Left colon (tissue), 2 donors: ENCODE data around the gene DNAJC6. TPM values are rescaled to one million over a fixed set of nuclear protein-coding genes. Genes with fewer than 3 reads are reported as not detected.
A peak's percentile ranks its signal among the peaks of the same experiment; 100 is the strongest.

Experiments used
- ATAC-seq: fragments of 200-7000 bp; cut with Tn5 transposase; one replicate; pipeline ENCODE4 v1.9.1; 2020; ENCODE audit warnings: mild to moderate bottlenecking, moderate library complexity
- DNase-seq, 2 donors: peaks; one replicate each; pipeline ENCODE4 v3.0.0-alpha.2; 2020
- intact Hi-C, 2 donors: fragments of 100-400 bp; cut with DNase I in 1 of 2; cut with micrococcal nuclease in 1 of 2; formaldehyde crosslinking; loops; one replicate each; pipeline versions ENCODE4 v1.11.2 to v1.14.0; 2022; cut with DNase I, micrococcal nuclease
- long read RNA-seq: library from polyadenylated mRNA; unstranded; transcript quantifications from one replicate; pipeline ENCODE4 v2.0.0, GENCODE V29; 2021
- total RNA-seq, 2 donors: library from RNA; stranded (reverse); fragmentation: NEBNext Ultra II Directional; extraction: Animal tissue kit (Norgen Biotek cat#: 25700); gene quantifications; one replicate each; pipeline ENCODE4 v1.2.1, GENCODE V29; 2021
- donor health status: DM: no; HTN: no; CAD: no.
- donor health status: DM: yes; HTN: yes; CAD: no.

DNAJC6 gene
- 1 to 10 TPM; 2.7 to 3.1 TPM for total RNA-seq
- long read RNA-seq, partial matches to known transcripts = 2 of 3 reads
- long read RNA-seq, other reads (novel, unspliced or antisense) = 1 of 3 reads

- intact Hi-C loops = no loop called here
- ATAC-seq = peak; percentile 97
- DNase-seq = peak; percentile 50 to 79
These were observed at the start of gene DNAJC6 for GRCh38 chr1:65309304-65310077. Gene DNAJC6 (plus strand): TSS chr1:65309543. CDS start chr1:65309746, 203 bp downstream.

DNA sequence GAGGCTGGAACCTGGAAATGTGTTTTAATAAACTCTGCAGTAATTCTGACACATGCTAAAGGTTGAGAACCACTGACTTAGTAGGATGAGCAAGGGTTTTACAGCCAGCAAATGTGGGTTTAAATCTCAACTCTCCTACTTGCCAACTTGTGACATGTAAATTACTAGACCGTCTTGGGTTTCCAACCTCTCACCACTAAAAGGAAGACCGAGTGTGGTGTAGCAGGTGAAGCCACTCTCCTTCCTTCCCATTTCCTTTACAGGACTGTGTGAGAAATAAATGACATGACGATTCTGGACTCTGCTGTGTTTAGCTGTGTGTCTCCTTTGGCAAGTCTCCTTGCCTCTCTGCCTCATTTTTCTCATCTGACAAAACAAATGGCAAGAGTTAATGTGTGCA lies 49.5 kb upstream of the DNAJC6 start:
- ATAC-seq = no peak
- DNase-seq = no peak
- intact Hi-C loops = no loop called here

- no peak for ATAC-seq
- no peak for DNase-seq
- intact Hi-C loops = no loop called here
These were observed 48.4 kb upstream of the DNAJC6 start for GRCh38 chr1:65260851-65261473.

GRCh38 chr1:65263286-65263685 lies 46.1 kb upstream of the DNAJC6 start:
- DNase-seq (no peak), ATAC-seq (no peak)
- intact Hi-C loops = no loop called here

- DNase-seq (peak in 1 of 2 donors; percentile 25), ATAC-seq (peak; percentile 38)
- intact Hi-C loops = no loop called here
These were observed 45.0 kb upstream of the DNAJC6 start for GRCh38 chr1:65264197-65264929.

GRCh38 chr1:65265296-65265650 lies 44.1 kb upstream of the DNAJC6 start:
- no peak for DNase-seq
- intact Hi-C loops = no loop called here
- no peak for ATAC-seq

DNA sequence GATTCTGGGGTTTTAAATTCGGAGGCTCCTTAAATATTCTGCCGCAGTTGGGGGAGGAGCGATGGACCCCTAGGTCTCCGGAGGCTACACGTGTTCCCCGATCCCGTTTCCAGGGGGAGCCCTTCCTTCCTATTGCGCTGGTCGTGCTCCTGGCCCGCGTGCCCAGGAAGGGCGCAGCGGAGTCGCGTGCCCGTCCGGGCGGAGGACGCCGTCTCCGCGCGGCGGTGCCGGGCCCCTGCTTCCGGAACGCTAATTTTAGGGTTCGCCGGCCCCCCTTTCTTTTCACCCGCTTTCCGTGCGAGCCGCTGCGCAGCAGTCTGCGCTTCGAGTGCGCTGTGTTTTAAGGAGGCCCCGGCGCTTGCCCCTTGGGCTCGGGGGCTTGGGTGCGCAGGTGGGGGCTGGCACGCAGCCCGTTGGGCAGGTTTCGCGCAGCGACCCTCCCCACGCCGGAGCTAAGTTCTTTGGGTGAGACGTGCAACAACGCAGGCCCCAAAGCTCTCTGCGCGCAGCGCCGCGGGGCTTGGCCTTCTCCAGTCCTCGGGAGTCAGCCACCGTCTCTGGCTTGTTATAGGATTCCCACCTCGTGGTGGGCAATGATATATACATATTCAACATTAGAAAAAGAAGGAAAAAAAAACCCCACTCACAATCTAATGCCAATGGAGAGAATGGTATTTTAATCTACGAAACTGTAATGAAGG lies 43.5 kb upstream of the DNAJC6 start:
- intact Hi-C loops = no loop called here
- DNase-seq (peak in 1 of 2 donors; percentile 34), ATAC-seq (peak; percentile 71)

- no peak for DNase-seq
These were observed 42.9 kb upstream of the DNAJC6 start for GRCh38 chr1:65266476-65266875.

DNA sequence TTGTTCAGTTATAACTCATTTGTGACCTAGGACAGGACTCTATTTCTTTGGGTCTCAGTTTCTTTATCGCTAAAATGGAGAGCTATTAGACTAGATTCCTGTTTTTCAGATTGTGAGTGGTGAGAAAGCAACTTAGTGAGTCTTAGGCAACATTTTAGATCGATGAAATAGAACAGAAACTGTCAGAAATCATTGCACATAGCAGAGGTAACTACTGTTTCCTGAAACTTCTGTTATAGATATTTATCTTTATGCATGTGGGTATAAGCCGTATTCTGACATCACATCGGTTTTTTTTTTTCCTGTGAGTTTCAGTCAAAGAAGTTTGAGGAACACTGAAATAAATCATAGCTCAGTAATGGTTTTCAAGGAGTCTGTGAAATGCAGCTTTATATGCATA lies 42.1 kb upstream of the DNAJC6 start:
- intact Hi-C loops = no loop called here
- ATAC-seq (no peak), DNase-seq (no peak)

More at GRCh38 chr1:65266476-65266875, 42.9 kb upstream of the DNAJC6 start:
- no peak for ATAC-seq
- intact Hi-C loops = no loop called here

GRCh38 chr1:65267683-65268082 lies 41.7 kb upstream of the DNAJC6 start:
- ATAC-seq = no peak
- intact Hi-C loops = no loop called here
- DNase-seq = no peak

DNA sequence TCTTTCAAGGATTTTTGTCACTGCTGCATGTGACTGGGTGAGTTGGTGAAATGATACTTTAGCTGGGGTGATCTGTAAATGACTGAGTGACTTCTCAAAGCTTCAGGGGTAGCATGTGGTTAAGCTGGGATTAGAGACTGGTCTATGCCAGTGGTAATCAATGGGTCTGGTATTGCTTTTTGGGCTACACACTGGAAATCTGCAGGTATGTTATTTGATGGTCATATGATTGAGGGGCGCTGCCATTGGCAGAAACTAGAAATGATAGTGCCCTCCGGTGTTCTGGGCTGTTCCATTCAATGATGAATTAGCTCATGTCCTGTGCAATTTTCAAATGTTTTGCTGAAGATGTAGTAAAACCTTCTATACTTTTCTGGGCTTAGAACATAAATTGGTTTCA lies 39.7 kb upstream of the DNAJC6 start:
- intact Hi-C loops = no loop called here
- DNase-seq (no peak), ATAC-seq (no peak)

DNA sequence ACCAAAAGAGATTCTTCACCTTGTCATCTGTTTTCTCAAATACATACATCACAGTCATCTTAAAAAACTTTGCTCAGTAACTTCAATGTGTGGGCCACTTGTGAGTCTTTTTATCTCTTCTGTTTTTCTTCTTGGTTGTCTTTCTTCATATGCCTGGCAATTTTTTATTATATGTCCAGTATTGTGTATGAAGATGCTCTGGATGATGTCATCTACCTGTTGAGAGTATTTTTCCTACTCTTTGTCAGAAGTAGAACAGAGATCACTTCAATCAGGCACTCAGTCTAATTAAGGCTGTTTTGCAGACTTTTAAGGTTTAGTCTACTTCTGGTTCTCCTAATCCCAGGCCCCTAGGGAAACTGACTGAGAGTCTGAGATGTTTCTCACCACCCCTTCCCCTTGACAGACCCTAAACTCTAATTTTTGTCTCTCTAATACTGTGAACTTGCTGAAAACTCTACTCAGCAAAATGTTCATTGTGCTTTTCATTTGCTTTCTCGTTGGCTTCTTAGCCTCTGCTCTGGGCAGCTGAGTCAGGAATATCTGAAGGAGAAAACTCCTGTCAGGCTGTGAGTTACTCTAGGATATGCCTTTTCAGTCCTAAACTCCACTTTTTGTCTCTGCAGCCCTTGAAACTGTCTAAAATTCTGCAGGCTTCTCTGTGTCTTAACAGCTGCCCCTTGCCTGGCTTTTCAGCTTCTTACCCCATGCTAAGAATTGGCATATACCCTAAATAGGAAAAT lies 33.0 kb upstream of the DNAJC6 start:
- DNase-seq (no peak), ATAC-seq (no peak)
- intact Hi-C loops = no loop called here

- DNase-seq (no peak), ATAC-seq (no peak)
- intact Hi-C loops = no loop called here
These were observed 31.6 kb upstream of the DNAJC6 start for GRCh38 chr1:65277605-65278347.

- intact Hi-C loops = no loop called here
- DNase-seq = no peak
- no peak for ATAC-seq
These were observed 30.8 kb upstream of the DNAJC6 start for GRCh38 chr1:65278376-65279069.

- intact Hi-C loops = no loop called here
- no peak for DNase-seq
- ATAC-seq = no peak
These were observed 30.1 kb upstream of the DNAJC6 start for GRCh38 chr1:65279070-65279779.

- DNase-seq = no peak
- intact Hi-C loops = no loop called here
- ATAC-seq = no peak
These were observed 27.5 kb upstream of the DNAJC6 start for GRCh38 chr1:65281846-65282245.

DNA sequence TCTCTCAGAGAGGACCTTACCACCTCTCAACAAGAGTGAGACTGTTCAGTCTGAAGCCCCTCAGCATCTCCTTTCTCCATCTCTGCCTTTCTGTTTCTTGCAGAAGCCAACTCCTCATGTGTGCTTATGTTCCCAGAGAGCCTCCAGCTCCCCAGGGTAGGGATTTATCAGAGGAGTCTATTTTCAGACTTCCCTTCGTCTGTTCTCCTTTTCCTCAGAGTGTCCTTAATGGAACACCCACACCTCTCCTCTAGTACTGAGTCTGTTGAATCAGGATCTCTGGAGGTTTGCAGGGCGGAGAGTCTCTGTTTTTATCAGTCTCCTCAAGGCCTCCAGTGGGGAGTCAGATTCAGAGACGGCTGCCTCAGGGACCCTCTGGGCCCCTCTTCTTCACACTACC lies 25.1 kb upstream of the DNAJC6 start:
- DNase-seq = no peak
- intact Hi-C loops = no loop called here
- no peak for ATAC-seq
